Keratinocyte (primary cell): Measurements from ENCODE around the gene FBN2. TPM values are rescaled to one million over a fixed set of nuclear protein-coding genes. Genes with fewer than 3 reads are reported as not detected.

ENCODE experiments used
- DNase-seq: peaks from one replicate; pipeline ENCODE4 v3.0.0-alpha.2; 2011; ENCODE audit warnings: low read depth, missing footprints, low spot score
- FAIRE-seq: peaks from 2 replicates; lab custom pipeline; 2011; peaks lifted over from hg19 to GRCh38; lab: Jason Lieb, UNC
- H2AFZ ChIP-seq: 2 replicates; pipeline ENCODE4 v1.6.0; 2012; ENCODE audit warnings: low read length, control low read depth, inconsistent platforms; ENCODE audit not compliant: control insufficient read depth
- H3K27ac ChIP-seq: 2 replicates; pipeline ENCODE4 v1.5.1; 2011; ENCODE audit warnings: low read length; ENCODE audit not compliant: control insufficient read depth, insufficient read depth
- H3K27me3 ChIP-seq: 3 replicates; pipeline ENCODE4 v1.6.0; 2011; ENCODE audit warnings: low read length; ENCODE audit not compliant: control insufficient read depth, insufficient read depth; ENCODE audit errors: extremely low read depth
- H3K36me3 ChIP-seq, 2 experiments: 2 replicates in 1 of 2; 3 replicates in 1 of 2; pipeline ENCODE4 v1.5.1; 2011; ENCODE audit warnings: low read length in 2 of 2, mild to moderate bottlenecking in 1 of 2; ENCODE audit not compliant: control insufficient read depth in 2 of 2, insufficient read depth in 2 of 2; ENCODE audit errors: extremely low read depth in 1 of 2
- H3K4me1 ChIP-seq: 3 replicates; pipeline ENCODE4 v1.5.1; 2011; ENCODE audit warnings: low read length; ENCODE audit not compliant: control insufficient read depth, insufficient read depth; ENCODE audit errors: extremely low read depth
- H3K4me2 ChIP-seq: 3 replicates; pipeline ENCODE4 v1.6.0; 2011; ENCODE audit warnings: low read depth, low read length; ENCODE audit not compliant: control insufficient read depth, insufficient read depth; ENCODE audit errors: extremely low read depth
- H3K4me3 ChIP-seq, 3 experiments: fragments of 200-600 bp in 1 of 3; sonication (generic) in 1 of 3; 2 replicates in 2 of 3; 3 replicates in 1 of 3; pipeline ENCODE4 v1.5.1; 2011 to 2016; ENCODE audit warnings: low read length in 3 of 3, mild to moderate bottlenecking in 3 of 3, control low read depth in 2 of 3, inconsistent platforms in 1 of 3, low read depth in 1 of 3, mixed read lengths in 1 of 3, mixed run types in 1 of 3, moderate library complexity in 1 of 3; ENCODE audit not compliant: control insufficient read depth in 2 of 3, insufficient read depth in 2 of 3; ENCODE audit errors: extremely low read depth in 1 of 3
- H3K79me2 ChIP-seq: 2 replicates; pipeline ENCODE4 v1.6.0; 2012; ENCODE audit warnings: low read length; ENCODE audit not compliant: control insufficient read depth, insufficient read depth
- H3K9ac ChIP-seq: 3 replicates; pipeline ENCODE4 v1.6.0; 2011; ENCODE audit warnings: low read length; ENCODE audit not compliant: control insufficient read depth, insufficient read depth; ENCODE audit errors: extremely low read depth
- H3K9me1 ChIP-seq: 3 replicates; pipeline ENCODE4 v1.6.0; 2011; ENCODE audit warnings: low read length; ENCODE audit not compliant: control insufficient read depth, insufficient read depth; ENCODE audit errors: extremely low read depth
- H3K9me3 ChIP-seq: 2 replicates; pipeline ENCODE4 v1.5.1; 2012; ENCODE audit warnings: low read depth, low read length; ENCODE audit not compliant: control insufficient read depth
- H4K20me1 ChIP-seq: 3 replicates; pipeline ENCODE4 v1.6.0; 2011; ENCODE audit warnings: low read length; ENCODE audit not compliant: control insufficient read depth, insufficient read depth; ENCODE audit errors: extremely low read depth
- EZH2 ChIP-seq: IDR thresholded peaks from one replicate; pipeline ENCODE4 v1.6.1; 2012; ENCODE audit warnings: inconsistent platforms, mild to moderate bottlenecking, low read length, moderate library complexity
- dilution Hi-C: fragments of 300-500 bp; cut with MboI; formaldehyde crosslinking; loops from one replicate; pipeline ENCODE4 v1.7.0; 2020; ENCODE audit warnings: low sequenced_read_pairs; ENCODE audit not compliant: extremely low pct_ligation_motif_present
- polyA plus RNA-seq, 5 experiments: library from polyadenylated mRNA; depleted of rRNA in 3 of 5; stranded (reverse) in 3 of 5; stranded (forward) in 1 of 5; unstranded in 1 of 5; fragments of >200 nt; gene quantifications; 1 replicate in 1 of 5; 2 replicates in 3 of 5; 3 replicates in 1 of 5; pipeline versions ENCODE4 v1.2.1 to v1.2.3, GENCODE V29; 2011 to 2012; ENCODE audit warnings: missing spikeins in 2 of 5, low read depth in 1 of 5, low replicate concordance in 1 of 5
- TF ChIP-seq, protein P1 (sequence below), 3 experiments: IDR thresholded peaks in 1 of 3; conservative IDR thresholded peaks in 1 of 3; optimal IDR thresholded peaks in 1 of 3; 2 replicates in 2 of 3; 3 replicates in 1 of 3; pipeline versions ENCODE3 to v1.5.1; 2011; ENCODE audit warnings: low read length in 3 of 3, mild to moderate bottlenecking in 3 of 3, moderate library complexity in 2 of 3, control low read depth in 1 of 3, inconsistent platforms in 1 of 3; ENCODE audit not compliant: insufficient read depth in 2 of 3; ENCODE audit errors: extremely low read depth in 1 of 3

FBN2 gene
- polyA plus RNA-seq, 1 donor (not counting 4 experiments of a cell fraction or from before 2014, with no cell fraction given), result 30.1 TPM

DNA sequence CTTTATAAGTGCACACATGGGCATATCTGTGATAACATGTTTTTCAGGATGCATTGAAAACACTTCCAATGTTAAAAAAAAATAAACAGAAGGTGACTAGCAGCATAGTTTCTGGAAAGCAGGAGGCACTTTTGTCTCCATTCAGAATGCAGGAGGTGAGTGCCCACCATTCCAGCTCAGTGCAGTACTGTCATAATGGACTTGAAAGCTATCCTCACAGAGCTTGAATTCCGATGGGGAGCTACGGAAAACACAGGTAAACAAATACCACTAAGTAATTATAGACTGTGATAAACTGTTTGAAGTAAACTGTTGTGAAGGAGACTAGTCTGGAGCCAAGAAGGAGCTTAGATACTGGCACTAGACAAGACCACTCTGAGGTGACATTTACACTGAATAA, 9.9 kb downstream of the FBN2 start:
- no peaks in the 10 kb centered on the region for H3K27me3 ChIP-seq
- H3K79me2 ChIP-seq, result peaks cover 2% of the 10 kb centered on the region
- no peaks in the 10 kb centered on the region for H4K20me1 ChIP-seq
- H3K9ac ChIP-seq, result no peak overlapping the region
- H3K36me3 ChIP-seq, result peaks cover 7 to 26% of the 10 kb centered on the region in 2 experiments
- DNase-seq (no peak), FAIRE-seq (no peak)
- no peaks in the 10 kb centered on the region for H3K9me1 ChIP-seq
- H3K4me2 ChIP-seq, result no peak overlapping the region
- H3K9me3 ChIP-seq, result no peaks in the 10 kb centered on the region
- H3K4me3 ChIP-seq, result no peak overlapping the region
- H2AFZ ChIP-seq, result no peak overlapping the region
- no peaks in the 10 kb centered on the region for H3K4me1 ChIP-seq
- dilution Hi-C loops, result no loop called here
- no peak overlapping the region for H3K27ac ChIP-seq
- TF ChIP-seq, protein P1, sequence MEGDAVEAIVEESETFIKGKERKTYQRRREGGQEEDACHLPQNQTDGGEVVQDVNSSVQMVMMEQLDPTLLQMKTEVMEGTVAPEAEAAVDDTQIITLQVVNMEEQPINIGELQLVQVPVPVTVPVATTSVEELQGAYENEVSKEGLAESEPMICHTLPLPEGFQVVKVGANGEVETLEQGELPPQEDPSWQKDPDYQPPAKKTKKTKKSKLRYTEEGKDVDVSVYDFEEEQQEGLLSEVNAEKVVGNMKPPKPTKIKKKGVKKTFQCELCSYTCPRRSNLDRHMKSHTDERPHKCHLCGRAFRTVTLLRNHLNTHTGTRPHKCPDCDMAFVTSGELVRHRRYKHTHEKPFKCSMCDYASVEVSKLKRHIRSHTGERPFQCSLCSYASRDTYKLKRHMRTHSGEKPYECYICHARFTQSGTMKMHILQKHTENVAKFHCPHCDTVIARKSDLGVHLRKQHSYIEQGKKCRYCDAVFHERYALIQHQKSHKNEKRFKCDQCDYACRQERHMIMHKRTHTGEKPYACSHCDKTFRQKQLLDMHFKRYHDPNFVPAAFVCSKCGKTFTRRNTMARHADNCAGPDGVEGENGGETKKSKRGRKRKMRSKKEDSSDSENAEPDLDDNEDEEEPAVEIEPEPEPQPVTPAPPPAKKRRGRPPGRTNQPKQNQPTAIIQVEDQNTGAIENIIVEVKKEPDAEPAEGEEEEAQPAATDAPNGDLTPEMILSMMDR (optimal IDR thresholded peaks at IDR 0.05 in 1 of 3, IDR thresholded peaks at IDR 0.05 in 1 of 3, conservative IDR thresholded peaks at IDR 0.05 in 1 of 3; ENCODE audit: extremely low read depth in 1 of 3, insufficient read depth in 2 of 3, low read length in 3 of 3), result no peak
- no peak for TF ChIP-seq EZH2

DNA sequence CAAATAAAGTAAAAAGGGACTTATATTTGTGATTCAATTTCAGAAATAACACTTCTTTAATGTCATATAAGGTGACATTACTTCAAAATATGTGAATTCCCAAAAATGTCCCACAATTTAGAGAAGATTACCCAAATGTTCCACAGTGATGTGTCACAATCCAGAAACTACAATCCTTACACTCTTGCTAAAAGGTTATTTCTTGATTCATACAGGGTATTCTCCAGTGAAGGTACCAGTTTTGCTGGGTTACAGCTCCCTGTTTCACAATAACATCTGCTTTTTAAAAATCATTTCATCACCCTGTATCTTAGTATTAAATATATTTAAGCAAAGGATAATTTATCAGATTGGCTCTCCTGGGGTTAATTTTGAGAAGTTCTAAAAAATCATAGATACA, 11.0 kb downstream of the FBN2 start:
- DNase-seq (no peak), FAIRE-seq (no peak)
- Histone ChIP-seq H4K20me1 (no peaks in the 10 kb centered on the region), H3K9me3 (no peaks in the 10 kb centered on the region), H3K4me3 (no peak overlapping the region), H2AFZ (no peak overlapping the region), H3K27me3 (no peaks in the 10 kb centered on the region), H3K36me3 (peaks cover 8 to 26% of the 10 kb centered on the region in 2 experiments), H3K4me2 (no peak overlapping the region), H3K4me1 (no peaks in the 10 kb centered on the region), H3K9me1 (no peaks in the 10 kb centered on the region), H3K27ac (no peak overlapping the region), H3K79me2 (peaks cover 2% of the 10 kb centered on the region), H3K9ac (no peak overlapping the region)
- dilution Hi-C loops, result no loop called here
- no peak for TF ChIP-seq EZH2
- TF ChIP-seq, protein P1 (optimal IDR thresholded peaks at IDR 0.05 in 1 of 3, IDR thresholded peaks at IDR 0.05 in 1 of 3, conservative IDR thresholded peaks at IDR 0.05 in 1 of 3; ENCODE audit: extremely low read depth in 1 of 3, insufficient read depth in 2 of 3, low read length in 3 of 3), result no peak
